M059J (cell line): ENCODE data around the gene NRG2. TPM values are rescaled to one million over a fixed set of nuclear protein-coding genes. Genes with fewer than 3 reads are reported as not detected.

ENCODE experiments used
- DNase-seq: peaks from one replicate; pipeline ENCODE4 v3.0.0-alpha.2; 2012; ENCODE audit warnings: low read depth
- total RNA-seq: library from RNA; depleted of rRNA; stranded (reverse); fragments of >200 nt; shearing (Covaris generic); gene quantifications from 2 replicates; pipeline ENCODE4 v1.2.3, GENCODE V29; 2014

The NRG2 gene
- total RNA-seq, 1 experiment from 2014 or later, result 1.3 TPM

DNA sequence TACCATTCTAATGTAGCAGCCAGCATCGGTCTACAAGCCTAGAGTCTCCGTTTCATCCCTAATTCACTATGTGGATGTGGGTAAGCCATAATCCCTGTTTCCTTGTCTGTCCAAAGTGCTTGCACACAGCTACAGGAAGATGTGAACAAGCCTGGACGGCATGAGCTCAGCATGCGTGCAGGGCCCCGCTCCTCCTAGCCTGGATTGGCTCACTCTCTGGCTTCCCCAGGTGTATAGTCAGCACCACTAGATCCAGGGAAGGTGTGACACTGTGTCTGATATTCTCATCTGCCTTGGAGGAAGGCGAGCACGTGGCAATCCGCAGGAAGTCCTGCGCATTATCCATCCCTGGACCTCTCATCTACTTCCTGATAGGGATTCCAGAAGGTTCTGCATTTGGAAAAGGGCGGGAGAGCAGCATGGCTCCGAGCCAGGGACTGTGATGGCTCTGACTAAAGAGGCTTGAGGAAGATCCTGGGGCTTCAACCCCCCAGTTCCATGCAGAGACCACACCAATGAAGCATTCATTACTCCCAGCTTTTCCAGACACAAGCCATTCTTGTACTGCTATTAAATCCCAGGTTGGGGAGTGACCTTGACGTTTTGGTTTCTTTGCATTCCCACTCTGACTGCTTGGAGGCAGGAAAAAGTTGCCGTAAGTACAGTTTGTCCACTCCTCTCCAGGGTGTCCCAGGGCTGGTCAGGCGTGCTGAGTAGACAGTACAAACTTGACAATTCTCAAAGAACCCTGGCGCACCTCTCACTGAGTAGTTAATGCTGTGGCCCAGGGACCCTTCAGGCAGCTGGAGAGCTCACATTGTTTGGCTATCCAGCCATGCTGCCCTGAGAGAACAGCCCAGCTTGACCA, 181.8 kb downstream of the NRG2 start:
- no peak for DNase-seq

DNA sequence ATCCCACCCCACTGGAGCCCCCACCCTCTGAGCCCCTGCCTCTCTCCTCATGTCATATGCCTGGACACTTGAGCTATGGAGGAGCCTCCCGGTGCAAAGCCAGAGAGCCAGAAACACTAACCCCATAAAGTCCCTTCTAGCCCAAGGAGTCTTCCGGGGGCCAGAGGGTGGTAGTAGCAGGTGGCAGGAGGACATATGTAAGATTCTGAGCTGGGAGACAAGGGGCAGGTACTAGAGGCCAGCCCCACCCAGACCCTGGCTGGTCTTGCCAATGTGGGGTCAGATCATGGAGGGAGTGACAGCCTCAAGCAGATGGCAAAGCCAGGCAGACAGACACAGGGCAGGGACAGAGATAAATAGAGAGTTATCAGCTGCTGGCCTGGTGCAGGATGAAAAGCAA, 184.1 kb downstream of the NRG2 start:
- DNase-seq, result no peak

DNA sequence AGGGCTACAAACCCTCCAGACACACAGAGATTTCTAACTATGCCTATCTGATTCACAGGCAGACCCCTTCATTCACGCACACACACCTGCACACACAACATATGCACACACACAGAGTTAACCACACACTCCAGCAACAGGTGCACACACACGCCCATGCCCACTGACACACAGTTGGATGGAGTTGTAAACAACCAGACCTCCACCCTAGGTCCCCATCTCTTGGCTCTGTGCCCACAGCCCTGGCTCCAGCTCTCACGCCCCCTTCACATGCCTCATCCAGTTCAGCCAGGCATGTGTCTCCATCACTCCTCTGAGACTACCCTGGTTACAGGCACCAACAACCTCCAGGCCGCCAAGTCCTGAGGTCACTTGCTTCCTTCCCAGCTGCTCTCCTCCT, 186.4 kb downstream of the NRG2 start:
- no peak for DNase-seq

DNA sequence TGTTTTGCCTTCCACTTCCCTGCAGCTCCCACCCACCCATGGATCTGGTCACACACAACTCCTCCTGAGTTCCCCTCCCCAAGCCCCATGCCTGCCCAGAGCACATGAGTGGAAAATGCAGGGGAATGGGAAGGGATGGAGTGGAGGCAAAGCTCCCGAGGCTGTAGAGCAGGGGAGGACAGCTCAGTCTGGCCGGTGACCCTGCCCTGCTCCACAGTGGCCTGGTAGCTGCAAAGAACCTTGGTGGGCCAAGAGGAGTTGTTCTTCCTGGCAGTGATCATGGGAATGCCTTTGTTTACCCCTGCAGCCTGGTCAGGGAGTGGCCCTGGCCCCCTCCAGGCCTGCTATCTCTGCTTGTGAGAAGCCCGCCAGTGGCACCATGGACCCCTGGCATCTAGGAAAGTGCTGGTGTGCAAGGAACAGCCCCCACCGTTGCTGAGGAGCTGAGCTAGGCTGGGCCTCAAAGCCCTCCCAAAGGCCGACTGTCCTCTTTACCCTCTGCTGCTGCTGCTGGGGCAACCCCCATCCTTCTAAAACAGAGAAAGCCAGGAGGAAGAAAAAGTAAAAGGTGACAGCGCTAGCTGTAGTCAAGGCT, 187.1 kb downstream of the NRG2 start:
- no peak for DNase-seq

DNA sequence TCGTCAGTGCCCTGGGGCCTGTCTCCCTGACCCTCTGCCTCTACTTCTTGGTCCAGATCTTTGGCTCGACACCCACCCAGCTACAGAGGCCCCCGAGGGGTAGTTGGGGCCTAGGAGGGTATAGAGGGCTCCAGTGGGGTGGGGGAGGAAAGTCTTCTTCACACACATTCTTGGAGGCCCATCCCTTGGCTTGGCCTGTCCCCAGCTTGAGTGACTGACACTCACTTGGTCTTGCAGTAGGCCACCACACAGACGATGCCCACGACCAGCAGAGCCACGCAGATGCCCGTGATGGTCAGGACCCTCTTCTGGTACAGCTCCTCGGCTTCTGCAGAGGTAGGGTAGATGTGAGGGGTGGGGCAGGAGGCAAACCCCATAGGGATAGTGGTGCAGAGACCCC, 187.6 kb downstream of the NRG2 start:
- DNase-seq, result no peak

DNA sequence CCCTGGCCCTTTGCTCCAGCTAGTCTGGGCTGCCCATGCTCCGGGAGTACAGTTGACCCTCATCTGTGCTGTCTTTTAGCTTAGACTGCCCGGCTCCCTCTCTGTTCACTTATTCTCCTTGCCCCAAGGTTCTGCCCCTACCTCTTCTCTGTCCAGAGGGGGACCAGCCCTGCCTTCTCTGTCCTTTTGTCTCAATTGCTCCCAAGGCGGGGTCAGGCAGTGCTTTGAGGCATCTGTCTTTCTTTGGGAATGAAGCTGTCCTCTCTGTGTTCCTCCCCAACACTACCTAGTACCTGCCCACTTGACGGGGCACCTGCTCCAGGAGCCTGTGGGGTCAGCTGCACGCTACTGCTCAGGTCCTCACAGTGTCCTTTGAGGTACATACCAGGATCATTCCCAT, 188.1 kb downstream of the NRG2 start:
- no peak for DNase-seq

DNA sequence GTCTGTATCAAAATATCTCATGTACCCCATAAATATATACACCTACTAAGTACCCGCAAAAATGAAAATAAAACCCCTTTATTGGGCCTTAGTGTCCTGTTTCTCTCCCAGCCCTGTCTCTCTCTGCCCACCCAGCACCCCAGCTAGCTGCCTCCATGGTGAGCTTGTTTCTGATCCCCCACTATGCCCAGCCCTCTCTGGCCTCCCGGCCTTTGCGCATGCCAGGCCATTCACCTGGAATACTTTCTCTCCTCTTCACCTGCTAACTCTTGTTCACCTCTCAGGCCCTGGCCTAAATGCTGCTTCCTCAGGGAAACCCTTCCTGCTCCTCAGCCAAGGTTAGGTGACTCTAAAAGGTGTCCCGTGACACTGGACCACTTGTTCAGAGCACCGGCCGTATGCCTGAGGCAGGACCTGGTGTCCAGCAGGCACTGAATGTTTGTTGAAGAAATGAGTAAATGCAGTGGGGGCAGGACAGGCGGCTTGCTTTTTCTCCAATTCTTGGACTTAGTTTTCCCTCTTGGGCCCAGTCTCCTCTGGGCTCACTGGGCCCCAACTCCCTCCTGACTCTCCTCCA, 189.0 kb downstream of the NRG2 start:
- DNase-seq, result no peak

DNA sequence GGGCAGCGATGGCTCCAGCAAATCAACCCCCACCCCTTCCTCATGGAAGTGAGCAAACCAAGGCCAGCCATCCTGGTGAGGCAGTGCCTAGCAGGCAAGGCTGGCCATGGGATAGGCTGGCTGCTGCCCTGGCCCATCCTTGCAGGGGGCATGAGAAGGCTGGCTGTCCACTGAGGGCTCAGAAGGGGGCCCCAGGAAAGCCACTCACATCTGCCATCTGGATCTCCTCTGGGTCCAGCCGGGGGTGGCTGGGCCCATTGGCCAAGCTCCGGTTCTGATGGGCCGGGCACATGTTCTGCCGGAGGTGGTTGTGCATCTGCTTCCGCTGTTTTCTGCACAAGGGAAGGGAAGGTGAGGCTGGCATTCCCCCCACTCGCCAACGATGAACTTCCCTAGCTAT, 190.4 kb downstream of the NRG2 start:
- no peak for DNase-seq

DNA sequence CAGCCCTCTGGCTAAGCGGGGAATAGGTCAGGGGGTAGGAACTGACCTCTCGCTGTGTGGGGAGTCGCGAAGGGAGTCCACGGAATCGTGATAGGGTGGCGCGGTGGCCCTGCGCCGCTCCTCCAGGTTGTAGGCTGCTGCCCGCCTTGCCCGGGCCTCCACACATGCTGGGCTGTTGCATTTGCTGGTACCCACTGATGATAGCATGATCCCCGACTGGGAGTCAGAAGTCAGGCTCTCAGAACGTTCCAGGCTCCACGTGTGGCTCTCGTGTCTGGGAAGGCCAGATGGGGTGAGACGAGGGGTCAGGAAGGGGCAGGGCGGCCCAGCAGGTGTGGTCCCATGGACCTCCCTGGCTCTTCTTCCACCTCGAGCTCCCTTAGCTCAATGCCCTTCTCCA, 191.5 kb downstream of the NRG2 start:
- DNase-seq, result no peak

DNA sequence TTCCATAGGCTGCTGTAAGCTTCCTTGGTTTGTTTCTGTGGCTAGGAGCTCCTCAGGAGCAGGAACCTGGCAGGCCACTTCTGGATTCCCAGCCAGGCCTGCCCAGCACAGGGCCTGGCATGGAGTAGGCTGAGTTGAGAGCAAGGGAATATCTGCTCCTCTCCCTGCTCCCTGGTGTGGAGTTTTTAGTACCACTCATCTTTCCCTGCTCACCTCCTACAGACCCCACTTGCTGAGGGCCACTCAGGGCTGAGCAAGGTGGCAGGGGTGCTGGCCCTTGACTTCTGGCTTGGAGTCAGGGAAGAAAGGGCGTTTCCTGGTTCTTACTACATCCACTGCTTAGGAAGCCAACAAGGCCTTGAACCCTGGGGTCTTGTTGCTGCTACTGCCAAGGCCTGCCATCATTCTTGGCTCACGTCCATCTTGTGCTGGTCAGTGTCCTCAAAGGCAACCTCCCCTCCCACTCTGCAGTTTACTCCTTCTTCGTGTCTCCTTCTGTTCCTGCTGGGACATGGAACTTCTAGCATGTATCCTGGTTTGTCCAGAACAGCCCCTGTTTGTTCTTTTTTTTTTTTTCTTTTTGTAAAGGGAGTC, 192.6 kb downstream of the NRG2 start:
- no peak for DNase-seq

DNA sequence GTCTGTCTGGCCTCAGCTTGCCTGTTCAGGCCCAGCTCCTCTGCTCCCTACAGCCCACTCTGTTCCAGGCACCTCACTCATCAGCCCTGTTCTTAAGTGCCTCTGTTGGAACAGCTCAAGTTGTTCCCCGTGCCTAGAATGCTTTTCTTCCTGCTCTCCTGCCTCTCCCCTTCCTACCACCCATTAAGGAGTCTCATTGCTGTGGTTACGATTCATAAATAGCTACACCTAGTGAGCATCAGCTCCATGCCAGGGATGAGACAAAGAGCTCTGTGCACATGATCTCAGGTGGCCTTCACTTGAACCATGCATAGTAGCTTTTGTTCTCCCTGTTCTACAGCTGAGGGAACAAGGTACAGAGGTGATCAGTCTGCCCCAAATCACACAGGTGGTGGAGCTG, 193.2 kb downstream of the NRG2 start:
- peak; percentile 49 for DNase-seq

DNA sequence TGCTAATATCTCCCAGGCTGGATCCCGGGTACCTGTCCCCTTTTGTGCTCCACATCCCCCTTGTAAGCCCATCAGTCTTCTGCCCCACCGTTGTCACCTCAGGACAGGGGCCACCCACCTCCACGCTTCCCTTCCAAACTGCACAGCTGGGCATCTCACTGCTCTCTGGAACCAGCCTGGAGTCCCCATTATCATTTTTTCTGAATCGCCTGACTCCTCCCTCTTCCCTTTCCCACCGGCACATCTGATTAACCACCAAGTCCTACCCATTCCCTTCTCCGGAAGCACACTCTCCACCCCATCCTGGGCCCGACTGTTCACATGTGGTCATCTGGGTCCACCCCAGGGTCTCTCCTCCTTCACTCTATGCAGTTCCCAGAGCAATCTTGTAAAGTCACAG, 193.6 kb downstream of the NRG2 start:
- DNase-seq, result no peak

DNA sequence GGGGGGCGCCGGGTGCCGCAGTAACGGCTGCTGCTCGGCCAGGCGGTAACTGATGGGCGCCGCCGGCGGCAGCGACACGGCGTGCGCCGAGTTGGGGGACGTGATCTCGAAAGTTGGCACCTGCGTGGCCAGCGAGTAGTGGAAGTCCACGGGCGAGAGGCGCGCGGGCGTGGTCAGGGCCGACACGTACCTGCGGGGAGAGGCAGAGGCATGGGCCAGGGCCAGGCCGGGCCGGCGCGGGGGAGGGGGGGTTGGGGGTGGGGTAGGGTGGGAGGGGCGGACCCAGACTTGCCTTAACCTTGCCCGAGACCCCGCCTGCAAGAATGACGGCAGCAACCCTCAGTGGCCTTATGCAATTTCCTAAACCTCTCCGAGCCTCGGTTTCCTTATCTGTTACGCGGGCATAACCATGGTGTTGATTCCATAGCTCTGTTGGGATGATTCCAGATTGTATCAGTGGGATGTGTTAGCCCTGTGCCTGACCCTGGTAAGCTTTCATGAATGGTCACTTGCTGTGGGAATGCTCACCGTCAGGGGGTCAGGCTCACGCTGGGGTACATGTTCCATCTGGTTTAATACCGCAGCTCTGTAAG, 194.5 kb downstream of the NRG2 start:
- no peak for DNase-seq

DNA sequence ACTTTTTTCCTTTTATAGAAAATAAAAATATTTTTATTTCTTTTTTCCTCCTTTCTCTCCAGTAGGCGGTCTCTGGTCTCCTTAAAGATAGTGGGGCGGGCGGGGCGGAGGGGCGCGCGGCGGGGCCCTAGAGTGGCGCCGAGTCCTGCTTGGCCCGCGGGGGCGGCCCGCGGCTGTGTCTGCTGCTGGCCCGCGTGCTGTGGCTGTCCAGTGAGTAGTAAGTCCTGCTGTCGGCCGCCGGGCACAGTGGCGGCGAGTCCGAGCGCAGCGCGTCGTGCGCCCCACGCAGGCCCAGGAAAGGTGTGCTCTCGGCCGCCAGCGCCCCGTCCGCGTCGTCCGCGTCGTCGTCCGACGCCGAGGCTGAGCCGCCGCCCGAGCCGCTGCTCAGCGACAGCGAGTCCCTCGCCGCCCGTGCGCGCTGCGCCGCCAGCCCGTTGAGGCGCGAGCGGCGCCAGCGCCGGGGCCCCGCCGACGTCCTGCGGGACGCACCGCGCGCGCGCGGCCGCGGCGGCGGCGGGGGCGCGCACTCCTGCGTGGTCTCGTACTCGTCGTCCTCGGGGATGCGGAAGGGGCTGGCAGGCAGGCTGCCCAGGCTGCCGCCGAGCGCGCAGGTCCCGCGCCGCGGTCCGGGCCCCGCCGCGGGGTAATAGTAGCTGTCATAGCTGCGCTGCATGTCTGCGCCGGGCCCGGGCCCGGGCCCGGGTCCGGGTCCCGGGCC, 195.2 kb downstream of the NRG2 start:
- DNase-seq, result peak; percentile 33

DNA sequence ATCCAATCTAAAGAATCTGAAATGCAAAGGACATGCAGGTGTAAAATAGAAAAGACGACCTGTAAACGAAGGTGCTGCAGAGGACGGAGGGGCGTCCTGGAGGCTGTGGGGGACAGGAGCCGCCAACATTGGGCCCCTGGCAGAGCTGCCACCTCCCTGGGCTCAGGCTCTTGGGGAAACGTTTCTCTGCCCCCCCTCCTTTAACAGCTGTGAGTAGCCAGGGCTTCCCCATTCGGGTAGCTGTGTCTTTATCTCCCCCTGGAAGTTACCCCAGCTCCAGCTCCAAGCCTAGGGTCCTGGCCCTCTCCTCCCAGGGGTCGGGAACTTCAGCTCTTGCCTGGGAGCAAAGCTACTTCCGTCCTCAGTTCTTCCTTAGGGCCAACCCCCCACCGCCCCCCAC, 196.0 kb downstream of the NRG2 start:
- DNase-seq, result no peak

DNA sequence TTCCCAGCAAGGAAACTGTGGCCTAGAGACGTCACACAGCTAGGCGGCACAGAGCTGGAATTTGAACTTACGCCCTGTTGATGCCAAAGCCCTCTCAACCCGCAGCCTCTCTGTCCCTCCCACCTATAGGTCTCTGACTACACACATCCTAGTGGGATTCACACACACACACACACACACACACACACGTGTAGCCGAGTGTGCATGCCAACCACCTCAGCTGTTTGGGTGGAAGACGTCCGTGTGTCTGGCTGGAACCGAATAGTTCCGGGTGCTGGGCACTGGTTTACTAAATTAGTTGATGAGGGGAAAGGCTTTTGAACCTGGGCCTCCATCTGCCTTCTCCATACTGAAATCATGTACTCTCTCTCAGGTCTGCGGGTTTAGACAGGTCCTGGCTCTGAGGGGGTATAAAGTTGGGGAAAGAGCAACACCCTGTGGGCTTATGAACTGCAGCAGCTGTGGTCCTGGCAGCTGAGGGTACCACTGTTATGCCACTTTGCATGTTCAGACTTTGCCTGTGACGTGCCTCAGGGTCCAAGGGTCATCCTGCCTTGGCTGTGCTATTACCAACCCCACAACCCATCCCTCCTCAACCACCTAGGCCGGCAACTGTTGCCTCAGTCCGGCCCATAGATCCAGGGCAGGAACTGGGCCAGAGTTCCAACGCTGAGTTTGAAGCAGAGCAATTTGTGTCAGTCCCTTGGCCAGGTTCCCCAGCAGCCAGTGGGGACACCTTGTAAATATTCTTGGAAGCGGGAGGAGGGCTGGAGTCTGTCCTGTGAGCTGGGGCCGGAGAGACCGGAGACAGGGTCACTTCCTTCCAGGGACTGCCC, 197.0 kb downstream of the NRG2 start:
- no peak for DNase-seq

DNA sequence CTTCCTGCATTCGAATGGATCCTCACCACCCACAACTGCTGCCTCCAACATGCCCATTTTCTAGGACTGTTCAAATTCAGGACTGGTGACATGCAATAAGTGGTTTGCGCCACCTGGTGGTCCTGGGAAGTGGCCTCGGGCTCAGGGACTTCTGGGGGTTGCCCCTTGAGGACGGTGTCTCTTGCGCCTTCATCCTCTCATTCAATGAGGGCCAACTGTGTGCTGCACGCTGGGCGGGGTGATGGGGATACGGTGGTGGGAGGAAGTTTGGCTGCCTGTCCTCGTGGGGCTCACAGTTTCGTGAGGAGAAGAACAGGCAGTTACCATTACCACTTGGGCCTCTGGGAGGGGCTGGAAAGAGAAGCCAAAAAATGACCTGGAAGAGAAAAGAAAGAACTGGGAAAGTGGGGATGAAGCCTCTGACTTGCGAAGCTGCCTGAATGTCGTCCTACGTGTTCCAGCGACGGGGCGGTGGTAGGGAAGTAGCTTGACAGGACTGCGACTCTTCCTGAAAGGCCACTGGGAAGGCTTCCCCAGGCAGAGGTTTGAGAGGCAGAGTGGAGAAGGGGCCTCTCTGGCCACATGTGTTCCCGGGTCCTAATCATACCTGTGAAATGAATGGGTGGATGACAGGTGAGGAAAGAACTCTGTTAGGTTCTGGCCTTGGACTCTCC, 198.5 kb downstream of the NRG2 start:
- peak; percentile 69 for DNase-seq

DNA sequence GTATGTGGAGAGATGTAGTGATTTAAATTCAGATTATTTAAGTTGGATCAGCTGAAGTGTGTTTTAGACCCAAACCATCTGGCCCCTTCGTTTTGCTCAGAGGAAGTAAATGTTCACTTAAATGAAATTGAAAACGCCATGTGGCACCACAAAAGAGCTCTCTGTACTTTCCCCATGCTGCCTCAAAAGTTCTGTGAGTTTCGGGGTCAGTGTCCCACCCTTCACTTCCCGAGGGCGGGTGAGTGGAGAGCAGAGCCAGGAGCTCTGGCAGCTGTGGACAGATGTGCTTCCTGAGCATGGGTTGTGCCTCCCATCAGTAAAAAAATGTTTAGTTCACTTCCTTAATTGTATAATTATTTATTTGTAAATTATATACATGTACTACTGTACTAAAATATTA, 199.1 kb downstream of the NRG2 start:
- DNase-seq, result no peak

DNA sequence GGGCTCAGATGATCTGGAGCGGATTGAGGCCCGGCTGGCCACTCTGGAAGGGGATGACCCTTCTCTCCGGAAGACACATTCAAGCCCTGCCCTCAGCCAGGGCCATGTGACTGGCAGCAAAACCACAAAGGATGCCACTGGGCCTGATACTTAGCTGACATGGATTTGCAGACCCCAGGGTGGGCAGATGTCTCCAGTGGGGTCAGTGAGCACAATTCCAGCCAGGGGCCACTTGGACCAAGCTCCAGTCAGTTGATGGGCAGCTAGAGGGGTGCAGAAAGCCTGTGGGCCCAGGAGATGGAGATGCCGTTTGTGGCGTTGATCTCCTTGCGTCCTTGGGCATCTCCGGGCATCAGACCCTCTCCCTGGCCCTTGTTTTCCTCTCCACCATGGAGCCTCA, 200.8 kb downstream of the NRG2 start:
- DNase-seq, result no peak

DNA sequence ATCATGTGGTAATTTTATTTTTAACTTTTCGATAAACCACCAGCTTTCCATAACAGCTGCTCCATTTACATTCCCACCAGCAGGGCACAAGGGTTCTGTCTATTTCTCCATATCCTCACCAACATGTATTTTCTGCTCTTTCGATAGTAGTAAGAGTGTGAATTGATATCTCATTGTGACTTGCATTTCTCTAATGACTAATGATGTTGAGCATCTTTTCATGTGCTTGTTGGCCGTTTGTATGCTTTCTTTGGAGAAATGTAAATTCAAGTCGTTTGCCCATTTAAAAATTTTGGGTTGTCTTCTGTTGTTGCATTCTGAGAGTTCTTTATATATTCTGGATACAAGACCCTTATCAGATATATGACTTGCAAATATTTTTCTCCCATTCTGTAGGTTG, 201.6 kb downstream of the NRG2 start:
- no peak for DNase-seq
